Right atrium auricular region (tissue), 2 donors: ENCODE data around the gene TXNL4B. TPM values are rescaled to one million over a fixed set of nuclear protein-coding genes. Genes with fewer than 3 reads are reported as not detected.

Experiments
- DNase-seq: peaks from one replicate; pipeline ENCODE4 v3.0.0-alpha.2; 2019; ENCODE audit warnings: low spot score
- H3K27ac ChIP-seq, 2 donors: fragments of 200-600 bp; sonication (generic); 1 replicate in 1 of 2; 2 replicates in 1 of 2; pipeline ENCODE4 v1.5.1; 2016 to 2019
- H3K27me3 ChIP-seq, 2 donors: fragments of 200-600 bp; sonication (generic); one replicate each; pipeline versions ENCODE4 v1.5.1 to v1.6.0; 2017 to 2019
- H3K36me3 ChIP-seq: fragments of 200-600 bp; sonication (generic); one replicate; pipeline ENCODE4 v1.5.1; 2016
- H3K4me1 ChIP-seq, 2 donors: fragments of 200-600 bp; sonication (generic); one replicate each; pipeline versions ENCODE4 v1.5.1 to v1.6.0; 2017 to 2019
- H3K4me3 ChIP-seq, 2 donors: fragments of 200-600 bp; sonication (generic); 1 replicate in 1 of 2; 2 replicates in 1 of 2; pipeline ENCODE4 v1.5.1; 2017 to 2019; ENCODE audit warnings: mild to moderate bottlenecking in 1 of 2, moderate library complexity in 1 of 2
- H3K9me3 ChIP-seq, 2 donors: fragments of 200-600 bp; sonication (generic); one replicate each; pipeline ENCODE4 v1.5.1; 2019
- total RNA-seq, 2 donors: library from RNA; depleted of rRNA; stranded (reverse); fragments of >200 nt; gene quantifications; one replicate each; pipeline ENCODE4 v1.1.0, GENCODE V29; 2016
- TF ChIP-seq, protein P1 (sequence below), 2 donors: fragments of 200-600 bp; sonication (generic); IDR thresholded peaks; one replicate each; pipeline ENCODE4 v1.5.1; 2019; ENCODE audit warnings: antibody characterized with exemption in 2 of 2

Gene TXNL4B
- total RNA-seq = 1 to 10 TPM; 3.9 to 7.0 TPM

DNA sequence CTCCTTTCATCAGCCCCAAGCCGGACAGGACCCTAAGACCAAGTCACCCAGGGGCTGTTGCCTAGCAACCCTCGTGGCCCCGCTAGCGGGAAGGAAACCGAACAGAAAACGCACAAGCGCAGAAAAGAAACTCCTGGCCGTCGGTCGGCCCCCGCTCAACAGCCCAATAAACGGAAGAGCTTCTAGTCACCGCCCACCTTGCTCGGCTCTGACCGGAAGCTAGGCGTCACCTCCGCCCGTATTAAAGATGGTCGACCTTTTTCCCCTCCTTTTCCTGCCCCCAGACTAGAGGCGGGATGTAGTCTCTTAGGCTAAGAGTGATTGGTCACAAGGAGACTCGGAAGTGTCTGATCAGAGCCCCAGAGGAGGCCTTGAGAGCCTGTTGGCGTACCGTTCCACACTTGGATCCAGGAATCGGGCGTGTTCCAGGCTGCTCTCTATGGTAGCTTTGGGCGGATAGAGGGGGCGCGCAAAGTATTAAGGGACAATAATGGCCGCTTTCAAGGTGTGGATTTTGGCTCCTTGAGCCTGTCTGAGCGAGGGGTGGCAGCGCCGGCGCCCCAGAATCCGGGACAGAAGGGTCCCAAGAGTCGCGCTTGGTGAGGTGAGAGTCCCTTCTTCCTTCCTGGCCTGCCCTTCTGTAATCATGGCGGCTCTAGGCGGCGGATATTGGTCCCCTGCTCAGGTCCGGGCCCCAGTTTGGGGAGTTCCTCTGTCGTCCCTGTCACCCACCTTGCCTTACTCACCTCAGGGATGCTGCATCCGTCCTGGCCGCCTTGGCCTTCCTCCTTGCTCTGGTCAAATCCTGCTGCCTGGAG lies at the start of gene TXNL4B, which contains the start of gene DHX38:
TXNL4B (minus strand) TSS at position 173 of the 818 bp plus-strand sequence. CDS start 2,871 bp downstream, outside the sequence.
DHX38 (plus strand) TSS at position 400 of the 818 bp plus-strand sequence. CDS start 2,311 bp downstream, outside the sequence.
- TF ChIP-seq, protein P1, sequence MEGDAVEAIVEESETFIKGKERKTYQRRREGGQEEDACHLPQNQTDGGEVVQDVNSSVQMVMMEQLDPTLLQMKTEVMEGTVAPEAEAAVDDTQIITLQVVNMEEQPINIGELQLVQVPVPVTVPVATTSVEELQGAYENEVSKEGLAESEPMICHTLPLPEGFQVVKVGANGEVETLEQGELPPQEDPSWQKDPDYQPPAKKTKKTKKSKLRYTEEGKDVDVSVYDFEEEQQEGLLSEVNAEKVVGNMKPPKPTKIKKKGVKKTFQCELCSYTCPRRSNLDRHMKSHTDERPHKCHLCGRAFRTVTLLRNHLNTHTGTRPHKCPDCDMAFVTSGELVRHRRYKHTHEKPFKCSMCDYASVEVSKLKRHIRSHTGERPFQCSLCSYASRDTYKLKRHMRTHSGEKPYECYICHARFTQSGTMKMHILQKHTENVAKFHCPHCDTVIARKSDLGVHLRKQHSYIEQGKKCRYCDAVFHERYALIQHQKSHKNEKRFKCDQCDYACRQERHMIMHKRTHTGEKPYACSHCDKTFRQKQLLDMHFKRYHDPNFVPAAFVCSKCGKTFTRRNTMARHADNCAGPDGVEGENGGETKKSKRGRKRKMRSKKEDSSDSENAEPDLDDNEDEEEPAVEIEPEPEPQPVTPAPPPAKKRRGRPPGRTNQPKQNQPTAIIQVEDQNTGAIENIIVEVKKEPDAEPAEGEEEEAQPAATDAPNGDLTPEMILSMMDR (IDR thresholded peaks at IDR 0.05) = no peak
- Histone ChIP-seq H3K4me3 (peak within 1 kb of the TSS; percentile 88 to 91), H3K27ac (peak within 1 kb of the TSS; percentile 81 to 86), H3K9me3 (no peaks in the 10 kb centered on the region), H3K36me3 (peaks cover 45% of the 10 kb centered on the region), H3K4me1 (peaks cover 0 to 35% of the 10 kb centered on the region in 2 donors), H3K27me3 (no peaks in the 10 kb centered on the region)
- DNase-seq = peak; percentile 96

DNA sequence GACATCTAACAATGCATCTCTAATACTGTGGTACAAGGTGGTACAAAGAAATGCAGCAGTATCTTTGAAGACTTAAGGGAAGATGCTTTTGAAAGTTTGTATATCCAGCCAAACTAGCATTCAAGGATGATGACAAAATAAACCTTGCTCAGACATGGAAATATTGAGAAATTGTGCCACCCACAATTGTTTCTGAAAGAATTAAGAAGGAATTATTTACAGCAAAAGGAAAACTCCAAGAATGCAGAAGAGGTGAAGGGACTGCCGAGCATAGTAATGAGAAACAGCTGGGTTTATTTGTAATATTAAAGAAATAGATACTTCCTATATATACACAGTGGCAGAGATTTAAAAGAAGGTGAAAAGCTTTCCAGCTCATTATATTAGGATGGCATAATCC lies 49.1 kb upstream of the TXNL4B start:
- TF ChIP-seq, protein P1 (IDR thresholded peaks at IDR 0.05) = no peak
- no peaks in the 10 kb centered on the region for H3K4me1 ChIP-seq
- no peak overlapping the region for H3K27ac ChIP-seq
- no peaks in the 10 kb centered on the region for H3K36me3 ChIP-seq
- H3K4me3 ChIP-seq = no peak overlapping the region
- DNase-seq = no peak
- H3K27me3 ChIP-seq = no peaks in the 10 kb centered on the region
- H3K9me3 ChIP-seq = no peaks in the 10 kb centered on the region

DNA sequence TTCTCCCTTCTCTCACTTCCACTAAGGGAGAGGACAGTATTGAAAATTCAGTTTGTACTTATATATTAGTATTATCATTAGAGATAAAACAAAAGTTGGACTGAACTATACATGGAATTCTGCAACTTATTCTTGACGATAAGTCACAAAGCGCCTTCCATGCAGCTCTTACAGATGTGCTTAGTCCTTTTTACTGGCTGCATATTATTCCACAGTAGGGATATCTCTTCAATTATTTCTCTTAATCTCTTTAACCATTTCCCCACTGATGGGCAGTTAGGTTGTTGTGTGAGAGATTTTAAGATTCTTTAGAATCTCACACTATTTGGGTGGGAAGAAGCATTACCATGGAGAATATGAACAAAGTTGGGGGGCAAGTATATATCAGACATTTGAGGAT lies 46.5 kb upstream of the TXNL4B start:
- no peaks in the 10 kb centered on the region for H3K9me3 ChIP-seq
- H3K27ac ChIP-seq = no peak overlapping the region
- H3K36me3 ChIP-seq = no peaks in the 10 kb centered on the region
- H3K4me1 ChIP-seq = no peaks in the 10 kb centered on the region
- DNase-seq = no peak
- no peak overlapping the region for H3K4me3 ChIP-seq
- H3K27me3 ChIP-seq = no peaks in the 10 kb centered on the region
- TF ChIP-seq, protein P1 (IDR thresholded peaks at IDR 0.05) = no peak

DNA sequence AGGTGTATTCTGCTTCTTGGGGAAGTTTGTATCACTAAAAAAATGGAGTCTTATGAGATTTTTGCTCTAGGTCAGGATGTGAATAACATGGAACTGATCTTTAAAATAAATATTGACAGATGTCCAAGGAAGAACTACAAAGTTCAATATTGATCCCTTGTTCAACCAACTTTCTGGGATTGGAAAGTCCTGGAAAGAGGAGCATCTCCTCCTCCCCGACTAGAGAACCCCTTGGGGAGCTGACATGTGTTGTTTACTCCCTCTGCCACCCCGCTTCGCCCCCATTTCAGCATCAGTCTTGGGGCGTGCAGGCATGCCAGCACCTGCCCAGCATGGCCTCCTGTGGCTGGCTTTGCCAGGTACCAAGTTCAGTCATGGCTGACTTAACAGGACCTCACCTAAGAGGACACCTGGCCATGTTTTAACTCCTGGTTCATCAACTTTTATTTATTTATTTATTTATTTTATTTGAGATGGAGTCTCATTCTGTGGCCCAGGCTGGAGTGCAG lies 44.7 kb upstream of the TXNL4B start:
- Histone ChIP-seq H3K36me3 (no peaks in the 10 kb centered on the region), H3K27ac (no peak overlapping the region), H3K27me3 (no peaks in the 10 kb centered on the region), H3K4me3 (no peak overlapping the region), H3K4me1 (no peaks in the 10 kb centered on the region), H3K9me3 (no peaks in the 10 kb centered on the region)
- DNase-seq = no peak
- TF ChIP-seq, protein P1 (IDR thresholded peaks at IDR 0.05) = no peak

DNA sequence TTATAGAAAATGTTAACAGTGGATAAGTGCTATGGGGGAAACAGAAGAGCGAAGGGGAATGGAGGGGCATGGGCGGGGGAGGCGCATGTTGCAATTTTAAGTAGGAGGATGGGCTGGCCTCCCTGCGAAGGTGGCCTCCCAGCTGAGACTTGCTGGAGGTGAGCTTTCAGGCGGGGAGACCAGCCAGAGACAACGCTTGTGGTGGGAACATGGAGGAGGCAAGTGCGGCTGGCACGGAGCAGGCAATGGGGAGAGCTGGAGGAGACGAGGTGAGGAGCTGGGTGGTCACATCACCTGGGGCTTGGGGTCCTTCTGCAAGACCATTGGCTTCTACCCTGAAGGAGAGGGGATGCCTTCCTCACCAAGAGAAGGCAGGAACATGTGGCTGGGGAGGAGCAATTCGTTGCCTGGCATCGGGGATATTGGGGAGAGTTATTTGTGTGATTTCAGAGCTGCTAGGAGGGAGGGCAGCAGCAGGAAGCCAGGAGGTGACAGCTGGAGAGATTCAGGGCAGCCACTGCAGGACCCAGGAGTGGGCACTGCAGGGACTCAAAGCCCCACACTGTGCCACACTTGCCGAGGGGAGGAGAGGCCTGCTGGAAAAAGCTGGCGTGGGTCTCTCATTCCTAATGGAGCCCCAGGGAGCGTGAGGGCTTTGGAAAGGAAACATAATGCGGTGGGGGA lies 44.1 kb upstream of the TXNL4B start:
- H3K27me3 ChIP-seq = no peaks in the 10 kb centered on the region
- no peaks in the 10 kb centered on the region for H3K36me3 ChIP-seq
- DNase-seq = no peak
- H3K9me3 ChIP-seq = no peaks in the 10 kb centered on the region
- H3K4me1 ChIP-seq = no peaks in the 10 kb centered on the region
- TF ChIP-seq, protein P1 (IDR thresholded peaks at IDR 0.05) = no peak
- H3K4me3 ChIP-seq = no peak overlapping the region
- no peak overlapping the region for H3K27ac ChIP-seq
